NT2/D1 (cell line): ENCODE measurements around the gene FAM24B.
"Not testable (repeated sequence)": the region's sequence is repeated elsewhere in the genome, so short reads cannot be mapped to it uniquely, and the experiment has no call there.

Experiments used
- YY1 ChIP-seq: IDR thresholded peaks from 2 replicates; pipeline ENCODE4 v1.6.1; 2011; ENCODE audit not compliant: insufficient read length, insufficient read depth
- ZNF274 ChIP-seq: IDR thresholded peaks from 2 replicates; pipeline ENCODE4 v1.6.1; 2011; ENCODE audit warnings: mild to moderate bottlenecking, low read depth, low read length

DNA sequence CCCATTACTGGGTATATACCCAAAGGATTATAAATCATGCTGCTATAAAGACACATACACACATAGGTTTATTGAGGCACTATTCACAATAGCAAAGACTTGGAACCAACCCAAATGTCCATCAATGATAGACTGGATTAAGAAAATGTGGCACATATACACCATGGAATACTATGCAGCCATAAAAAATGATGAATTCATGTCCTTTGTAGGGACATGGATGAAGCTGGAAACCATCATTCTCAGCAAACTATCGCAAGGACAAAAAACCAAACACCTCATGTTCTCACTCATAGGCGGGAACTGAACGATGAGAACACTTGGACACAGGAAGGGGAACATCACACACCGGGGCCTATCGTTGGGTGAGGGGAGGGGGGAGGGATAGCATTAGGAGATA lies 21.3 kb downstream of the FAM24B start:
- TF ChIP-seq ZNF274, YY1: not testable (repeated sequence)
